ENCODE data around the gene RNASEH2B.

RNASEH2B gene

DNA sequence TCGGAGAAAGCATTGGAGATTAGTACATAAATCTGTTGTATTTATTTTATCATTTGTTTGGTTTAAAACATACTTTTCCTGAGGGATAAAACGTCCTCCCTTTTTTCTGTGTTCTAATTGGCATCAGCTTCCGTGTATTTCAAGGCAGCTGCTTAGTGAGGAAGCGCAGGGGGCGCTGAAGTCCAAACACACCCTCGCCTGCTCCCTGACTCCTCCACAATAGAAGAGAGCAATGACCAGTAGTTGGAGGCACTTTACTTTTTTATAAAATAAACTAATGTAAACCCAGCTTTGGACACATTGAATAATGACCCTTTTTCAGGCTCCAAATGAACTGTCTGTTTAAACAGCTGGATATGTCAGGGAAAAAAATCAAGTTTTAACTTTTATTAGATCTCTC is 79.9 kb downstream of the RNASEH2B start:
- DNase-seq (ENCODE audit: low read depth): no peak
- TF ChIP-seq, protein P1, sequence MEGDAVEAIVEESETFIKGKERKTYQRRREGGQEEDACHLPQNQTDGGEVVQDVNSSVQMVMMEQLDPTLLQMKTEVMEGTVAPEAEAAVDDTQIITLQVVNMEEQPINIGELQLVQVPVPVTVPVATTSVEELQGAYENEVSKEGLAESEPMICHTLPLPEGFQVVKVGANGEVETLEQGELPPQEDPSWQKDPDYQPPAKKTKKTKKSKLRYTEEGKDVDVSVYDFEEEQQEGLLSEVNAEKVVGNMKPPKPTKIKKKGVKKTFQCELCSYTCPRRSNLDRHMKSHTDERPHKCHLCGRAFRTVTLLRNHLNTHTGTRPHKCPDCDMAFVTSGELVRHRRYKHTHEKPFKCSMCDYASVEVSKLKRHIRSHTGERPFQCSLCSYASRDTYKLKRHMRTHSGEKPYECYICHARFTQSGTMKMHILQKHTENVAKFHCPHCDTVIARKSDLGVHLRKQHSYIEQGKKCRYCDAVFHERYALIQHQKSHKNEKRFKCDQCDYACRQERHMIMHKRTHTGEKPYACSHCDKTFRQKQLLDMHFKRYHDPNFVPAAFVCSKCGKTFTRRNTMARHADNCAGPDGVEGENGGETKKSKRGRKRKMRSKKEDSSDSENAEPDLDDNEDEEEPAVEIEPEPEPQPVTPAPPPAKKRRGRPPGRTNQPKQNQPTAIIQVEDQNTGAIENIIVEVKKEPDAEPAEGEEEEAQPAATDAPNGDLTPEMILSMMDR (conservative IDR thresholded peaks at IDR 0.05; ENCODE audit: control insufficient read depth, insufficient read depth, low read depth, low read length): peak; percentile 14
- no peak overlapping the region for H3K4me3 ChIP-seq (ENCODE audit: control insufficient read depth, low read depth, low read length)

DNA sequence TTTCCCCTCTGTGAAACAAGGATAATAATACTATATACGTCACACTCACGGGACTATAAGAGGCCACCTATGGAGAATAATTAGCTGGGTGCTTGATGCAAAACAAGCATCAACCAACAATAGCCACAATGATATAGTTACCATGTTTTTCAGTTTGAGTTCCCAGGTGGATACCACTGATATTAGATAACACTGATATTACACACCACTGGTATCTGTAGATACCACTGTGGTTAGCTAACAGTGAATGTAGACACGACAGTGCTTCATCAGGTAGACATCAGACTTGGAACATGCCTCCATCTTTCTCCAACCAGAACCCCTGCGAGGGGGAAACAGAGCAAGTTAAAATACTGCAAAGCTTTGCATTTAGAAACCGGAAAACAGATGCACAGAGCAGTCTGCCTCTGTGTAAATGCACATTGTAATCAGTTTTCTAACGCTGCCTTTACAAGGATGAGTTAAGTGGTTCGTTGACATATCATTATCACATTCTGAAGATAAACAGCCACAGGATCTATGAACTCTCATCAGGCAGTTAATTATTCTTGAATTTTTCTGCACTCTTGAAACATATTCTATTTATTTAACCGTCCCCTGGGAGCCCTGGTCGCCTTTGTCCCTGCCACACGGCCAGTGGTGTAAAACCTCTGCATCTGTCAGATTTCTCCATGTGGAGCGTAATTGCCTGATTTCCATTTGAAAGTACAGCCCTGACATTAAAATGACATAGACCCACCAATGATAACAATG is 80.7 kb downstream of the RNASEH2B start:
- DNase-seq (ENCODE audit: low read depth): no peak
- no peak overlapping the region for H3K4me3 ChIP-seq (ENCODE audit: control insufficient read depth, low read depth, low read length)
- TF ChIP-seq, protein P1 (conservative IDR thresholded peaks at IDR 0.05; ENCODE audit: control insufficient read depth, insufficient read depth, low read depth, low read length): no peak

DNA sequence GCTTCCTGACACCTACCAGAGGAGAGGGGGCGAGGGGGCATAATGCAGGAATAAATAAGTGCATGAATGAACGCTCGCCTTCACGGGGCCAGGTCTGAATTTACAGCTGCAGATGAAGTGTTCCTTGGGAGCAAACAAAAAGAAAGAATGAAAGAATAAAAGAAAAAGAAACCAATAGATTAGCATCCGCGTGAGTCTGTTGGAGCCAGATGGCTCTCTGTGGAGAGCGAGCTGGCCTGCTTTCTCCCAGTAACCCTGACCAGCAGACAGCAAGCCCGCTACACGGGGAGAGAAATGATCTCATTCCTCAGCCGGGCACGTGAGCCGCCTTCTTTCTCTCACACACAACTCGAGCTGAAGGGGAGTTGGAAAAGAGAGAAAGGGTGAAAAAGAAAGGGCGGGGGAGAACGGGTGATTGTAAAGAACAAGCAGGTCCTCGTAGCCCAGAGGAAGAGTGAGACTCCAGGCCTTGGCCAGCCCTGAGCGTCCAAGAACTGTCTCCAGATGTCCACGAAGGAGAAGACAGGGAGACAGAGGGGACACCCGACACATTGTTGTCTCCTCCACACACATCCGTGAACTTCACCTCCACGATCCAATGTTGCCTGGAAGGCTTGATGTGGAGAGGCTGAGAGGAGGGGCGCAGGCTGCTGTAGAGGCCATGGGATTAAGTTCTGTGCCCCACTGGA is 81.4 kb downstream of the RNASEH2B start:
- TF ChIP-seq, protein P1 (conservative IDR thresholded peaks at IDR 0.05; ENCODE audit: control insufficient read depth, insufficient read depth, low read depth, low read length): no peak
- peak; percentile 73 for DNase-seq (ENCODE audit: low read depth)

DNA sequence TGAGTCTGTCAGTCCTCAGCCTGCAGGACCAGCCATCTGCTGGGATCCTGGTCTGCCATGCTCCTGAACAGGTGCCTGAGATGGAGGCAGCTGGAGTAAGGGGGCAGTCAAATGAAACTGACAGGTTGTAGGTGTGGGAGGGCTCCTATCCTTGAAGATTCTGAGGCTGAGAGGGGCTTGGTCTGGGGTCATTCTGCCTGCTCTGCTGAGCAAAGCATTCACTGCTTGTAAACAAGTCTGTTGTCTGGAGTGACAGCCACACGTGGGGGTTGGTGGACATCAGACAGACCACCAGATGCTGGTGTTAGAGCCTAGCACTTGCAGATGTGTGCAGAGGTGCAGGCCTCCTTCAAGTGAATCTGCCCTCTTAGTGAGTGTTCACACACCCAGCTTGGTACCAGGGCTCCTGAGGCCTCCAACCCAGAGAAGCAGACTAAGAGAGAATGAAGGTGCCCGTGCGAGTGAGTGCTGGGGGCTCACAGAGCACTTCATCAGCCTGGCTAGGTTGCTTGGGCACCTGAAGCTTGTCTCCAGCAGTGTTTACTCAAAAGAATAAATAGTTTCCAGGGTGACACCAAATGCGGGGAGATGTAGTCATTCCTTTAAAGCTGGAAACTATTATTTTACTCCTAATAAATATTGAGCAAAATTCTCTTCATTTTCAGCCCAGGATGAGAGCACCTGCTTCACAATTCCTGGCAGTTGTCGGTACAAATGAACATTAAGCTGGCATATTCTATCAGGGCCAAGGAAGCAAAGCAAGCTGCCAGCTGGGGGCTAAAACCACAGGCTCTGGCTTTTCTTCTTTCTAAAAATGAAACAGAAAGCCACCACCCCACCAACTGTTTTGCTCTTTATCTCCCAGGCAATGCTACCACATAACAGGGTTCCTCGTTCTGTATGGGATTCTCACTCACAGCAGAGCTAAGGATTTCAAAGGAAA is 82.3 kb downstream of the RNASEH2B start:
- TF ChIP-seq, protein P1 (conservative IDR thresholded peaks at IDR 0.05; ENCODE audit: control insufficient read depth, insufficient read depth, low read depth, low read length): no peak
- H3K4me3 ChIP-seq (ENCODE audit: control insufficient read depth, low read depth, low read length): no peak overlapping the region
- DNase-seq (ENCODE audit: low read depth): no peak

More for the DNA sequence above, 81.4 kb downstream of the RNASEH2B start:
- no peak overlapping the region for H3K4me3 ChIP-seq (ENCODE audit: control insufficient read depth, low read depth, low read length)

DNA sequence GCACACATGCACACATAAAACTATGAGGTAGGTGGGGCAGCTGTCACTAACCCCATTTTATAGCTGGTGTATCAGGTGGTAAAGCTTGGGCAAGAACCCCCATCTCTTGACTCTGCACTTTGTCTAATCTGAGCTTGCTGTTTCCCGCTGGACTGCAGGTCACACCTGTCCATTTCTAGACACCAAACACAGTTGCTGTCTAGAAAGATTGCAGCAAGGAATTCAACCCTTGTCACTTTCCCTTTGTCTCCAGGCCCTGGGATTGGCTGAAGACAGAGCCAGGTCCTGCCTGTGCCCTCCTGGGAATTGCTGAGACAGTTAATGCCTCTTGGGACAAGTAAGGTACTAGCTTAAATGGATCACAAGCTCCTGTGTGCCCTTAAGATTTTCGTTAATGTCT is 83.8 kb downstream of the RNASEH2B start:
- TF ChIP-seq, protein P1 (conservative IDR thresholded peaks at IDR 0.05; ENCODE audit: control insufficient read depth, insufficient read depth, low read depth, low read length): no peak
- DNase-seq (ENCODE audit: low read depth): no peak
- H3K4me3 ChIP-seq (ENCODE audit: control insufficient read depth, low read depth, low read length): no peak overlapping the region

DNA sequence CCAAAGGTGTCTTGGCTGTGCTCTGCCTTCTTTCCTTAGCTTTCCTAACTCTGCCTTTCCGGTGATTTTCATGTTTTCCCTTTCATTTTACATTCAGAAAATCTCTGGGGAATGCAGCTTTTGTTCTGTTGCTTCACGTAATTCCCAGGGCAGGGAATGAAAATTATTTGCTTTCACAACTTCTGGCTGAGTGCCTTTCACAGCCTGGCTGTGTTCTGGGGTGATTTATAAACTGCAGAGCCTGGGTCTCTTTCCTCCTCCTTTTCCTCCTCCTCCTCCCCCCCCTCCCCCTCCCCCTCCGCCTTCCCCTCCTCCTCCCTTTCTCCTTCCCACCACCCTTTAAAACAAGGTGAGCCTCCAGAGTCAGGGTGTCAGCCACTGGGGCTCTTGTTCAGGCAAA is 84.3 kb downstream of the RNASEH2B start:
- DNase-seq (ENCODE audit: low read depth): peak; percentile 75

More for the DNA sequence above, 84.3 kb downstream of the RNASEH2B start:
- no peak overlapping the region for H3K4me3 ChIP-seq (ENCODE audit: control insufficient read depth, low read depth, low read length)
- TF ChIP-seq, protein P1 (conservative IDR thresholded peaks at IDR 0.05; ENCODE audit: control insufficient read depth, insufficient read depth, low read depth, low read length): no peak
